ENCODE results near the gene ITGB1. TPM values are rescaled to one million over a fixed set of nuclear protein-coding genes. Genes with fewer than 3 reads are reported as not detected.

The ITGB1 gene
- total RNA-seq, 1 donor from 2014 or later = 517 TPM

- no peak for TF ChIP-seq CTCF (IDR thresholded peaks at IDR 0.05)
- H3K27me3 ChIP-seq = no peaks in the 10 kb centered on the region
- H3K27ac ChIP-seq = peak overlapping the region; percentile 99
- H3K9me3 ChIP-seq = no peaks in the 10 kb centered on the region
- H3K4me3 ChIP-seq = peak overlapping the region; percentile 90
- ATAC-seq = no peak
- no peak for DNase-seq
- intact Hi-C loops (cut with DNase I) = no loop called here
- H3K36me3 ChIP-seq = no peaks in the 10 kb centered on the region
- peaks cover 58% of the 10 kb centered on the region for H3K4me1 ChIP-seq
These were observed 1.2 kb upstream of the ITGB1 start for GRCh38 chr10:32959006-32959920.

- DNase-seq (peak; percentile 89), ATAC-seq (peak; percentile 60)
- intact Hi-C loops (cut with DNase I) = no loop called here
- peak overlapping the region; percentile 99 for H3K27ac ChIP-seq
- no peaks in the 10 kb centered on the region for H3K36me3 ChIP-seq
- peak overlapping the region; percentile 90 for H3K4me3 ChIP-seq
- H3K9me3 ChIP-seq = no peaks in the 10 kb centered on the region
- no peak for TF ChIP-seq CTCF (IDR thresholded peaks at IDR 0.05)
- H3K4me1 ChIP-seq = peaks cover 64% of the 10 kb centered on the region
- no peaks in the 10 kb centered on the region for H3K27me3 ChIP-seq
These were observed 517 bp downstream of the ITGB1 start for GRCh38 chr10:32957341-32958084.

- H3K27me3 ChIP-seq = no peaks in the 10 kb centered on the region
- H3K27ac ChIP-seq = peak overlapping the region; percentile 99
- no peak for TF ChIP-seq CTCF (IDR thresholded peaks at IDR 0.05)
- H3K4me3 ChIP-seq = peak overlapping the region; percentile 90
- ATAC-seq = no peak
- DNase-seq = no peak
- no peaks in the 10 kb centered on the region for H3K36me3 ChIP-seq
- intact Hi-C loops (cut with DNase I) = no loop called here
- peaks cover 64% of the 10 kb centered on the region for H3K4me1 ChIP-seq
- H3K9me3 ChIP-seq = no peaks in the 10 kb centered on the region
These were observed 1.4 kb downstream of the ITGB1 start for GRCh38 chr10:32956365-32957197.

- intact Hi-C loops (cut with DNase I) = no loop called here
- Histone ChIP-seq H3K36me3 (no peaks in the 10 kb centered on the region), H3K27me3 (no peaks in the 10 kb centered on the region), H3K4me1 (peaks cover 63% of the 10 kb centered on the region), H3K9me3 (no peaks in the 10 kb centered on the region), H3K27ac (peak overlapping the region; percentile 99), H3K4me3 (peak overlapping the region; percentile 90)
- no peak for DNase-seq
- no peak for TF ChIP-seq CTCF (IDR thresholded peaks at IDR 0.05)
- ATAC-seq = no peak
These were observed 2.2 kb downstream of the ITGB1 start for GRCh38 chr10:32955790-32956189.

GRCh38 chr10:32955299-32955772 lies 2.7 kb downstream of the ITGB1 start:
- no peaks in the 10 kb centered on the region for H3K36me3 ChIP-seq
- peaks cover 61% of the 10 kb centered on the region for H3K4me1 ChIP-seq
- no peak for ATAC-seq
- intact Hi-C loops (cut with DNase I) = no loop called here
- H3K4me3 ChIP-seq = peak overlapping the region; percentile 90
- DNase-seq = no peak
- no peak for TF ChIP-seq CTCF (IDR thresholded peaks at IDR 0.05)
- H3K27me3 ChIP-seq = no peaks in the 10 kb centered on the region
- no peak overlapping the region for H3K27ac ChIP-seq
- H3K9me3 ChIP-seq = no peaks in the 10 kb centered on the region
